Common myeloid progenitor, CD34-positive (primary cell): ENCODE data around the gene FAM43B.
"Not testable (repeated sequence)": the region's sequence is repeated elsewhere in the genome, so short reads cannot be mapped to it uniquely, and the experiment has no call there.

ENCODE experiments used
- CTCF ChIA-PET: fragments of 350-600 bp; sonication (Branson Sonifier 250); formaldehyde crosslinking; loops from one replicate; lab custom pipeline; 2021; ENCODE audit warnings: antibody characterized with exemption; lab: Charles Lee
- POLR2A ChIA-PET: fragments of 350-600 bp; sonication (Branson Sonifier 250); formaldehyde crosslinking; loops from one replicate; lab custom pipeline; 2021; ENCODE audit warnings: antibody characterized with exemption; lab: Charles Lee
- DNase-seq, 3 donors: peaks; one replicate each; pipeline versions ENCODE4 v3.0.0 to v3.0.0-alpha.2; 2013
- H3K27ac ChIP-seq, 2 experiments: 1 replicate in 1 of 2; 2 replicates in 1 of 2; pipeline ENCODE4 v1.7.0; 2013; ENCODE audit warnings: inconsistent platforms in 2 of 2, low read length in 2 of 2, mild to moderate bottlenecking in 2 of 2, low read depth in 1 of 2, moderate library complexity in 1 of 2; ENCODE audit not compliant: severe bottlenecking in 2 of 2, insufficient read depth in 1 of 2, poor library complexity in 1 of 2
- H3K27me3 ChIP-seq, 5 experiments: replicated peaks in 2 of 5; 1 replicate in 3 of 5; 2 replicates in 2 of 5; pipeline versions ENCODE4 v1.6.1 to v1.7.0; 2013; ENCODE audit warnings: low read length in 4 of 5, mild to moderate bottlenecking in 2 of 5, moderate library complexity in 2 of 5, inconsistent platforms in 1 of 5; ENCODE audit not compliant: insufficient read depth in 5 of 5, control insufficient read depth in 4 of 5
- H3K36me3 ChIP-seq, 4 experiments: 1 replicate in 2 of 4; 2 replicates in 2 of 4; pipeline versions ENCODE4 v1.6.1 to v1.7.0; 2013; ENCODE audit warnings: low read length in 3 of 4, control low read depth in 1 of 4, mild to moderate bottlenecking in 1 of 4; ENCODE audit not compliant: control insufficient read depth in 4 of 4, insufficient read depth in 4 of 4
- H3K4me1 ChIP-seq, 4 experiments: 1 replicate in 3 of 4; 2 replicates in 1 of 4; pipeline versions ENCODE4 v1.6.1 to v1.7.1; 2013; ENCODE audit warnings: low read length in 3 of 4, mild to moderate bottlenecking in 3 of 4, control low read depth in 1 of 4, inconsistent platforms in 1 of 4, moderate library complexity in 1 of 4; ENCODE audit not compliant: control insufficient read depth in 4 of 4, insufficient read depth in 4 of 4; ENCODE audit errors: control extremely low read depth in 1 of 4
- H3K4me3 ChIP-seq, 7 experiments: 1 replicate in 4 of 7; 2 replicates in 3 of 7; pipeline versions ENCODE4 v1.5.1 to v1.7.0; 2013; ENCODE audit warnings: mild to moderate bottlenecking in 7 of 7, low read length in 6 of 7, moderate library complexity in 6 of 7, inconsistent platforms in 2 of 7, low read depth in 2 of 7, control low read depth in 1 of 7; ENCODE audit not compliant: insufficient read depth in 4 of 7, control insufficient read depth in 1 of 7; ENCODE audit errors: extremely low read depth in 1 of 7
- H3K9me3 ChIP-seq, 5 experiments: 1 replicate in 4 of 5; 2 replicates in 1 of 5; pipeline versions ENCODE4 v1.6.1 to v1.7.1; 2013; ENCODE audit warnings: low read length in 4 of 5, mild to moderate bottlenecking in 2 of 5, inconsistent platforms in 1 of 5, low read depth in 1 of 5, moderate library complexity in 1 of 5; ENCODE audit not compliant: control insufficient read depth in 4 of 5, insufficient read depth in 2 of 5; ENCODE audit errors: control extremely low read depth in 1 of 5
- whole genome bisulfite sequencing: methylation state at CpG from one replicate; pipeline ENCODE4 v1.1.5; 2013; ENCODE audit not compliant: insufficient coverage; 5-methylcytosine and 5-hydroxymethylcytosine counted together

Gene FAM43B

DNA sequence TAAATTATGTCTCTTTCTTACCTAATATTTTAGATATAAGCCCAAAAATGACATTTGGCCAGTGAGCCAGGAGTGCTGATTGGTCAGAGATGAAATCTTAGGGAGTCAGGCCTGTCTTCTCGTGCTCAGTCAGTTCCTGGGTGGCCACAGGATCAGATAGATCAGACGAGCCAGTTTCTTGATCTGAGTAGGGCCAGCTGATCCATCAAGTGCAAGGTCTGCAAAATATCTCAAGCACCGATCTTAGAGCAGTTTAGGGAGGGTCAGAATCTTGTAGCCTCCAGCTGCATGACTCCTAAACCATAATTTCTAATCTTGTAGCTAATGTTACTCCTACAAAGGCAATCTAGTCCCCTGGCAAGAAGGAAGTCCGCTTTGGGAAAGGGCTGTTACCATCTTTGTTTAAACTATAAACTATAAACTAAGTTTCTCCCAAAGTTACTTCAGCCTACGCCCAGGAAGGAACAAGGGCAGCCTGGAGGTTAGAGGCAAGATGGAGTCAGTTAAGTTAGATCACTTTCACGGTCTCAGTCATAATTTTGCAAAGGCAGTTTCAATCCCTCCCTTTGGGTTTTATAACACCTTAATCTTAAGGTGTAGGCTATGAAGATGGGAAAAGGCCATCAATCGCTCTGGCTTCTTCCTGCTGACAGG, 32.6 kb upstream of the FAM43B start:
- H3K36me3 ChIP-seq, H3K4me3 ChIP-seq, H3K27me3 ChIP-seq, H3K4me1 ChIP-seq, H3K9me3 ChIP-seq, DNase-seq, H3K27ac ChIP-seq, POLR2A ChIA-PET: not testable (repeated sequence)
- 76% methylated on average over 7 of the region's 7 CpGs for WGBS
- CTCF ChIA-PET = interaction anchor here (0.8 to 1.2 kb wide), 2 partner anchors 113 to 119 kb away, joined by 3 read pairs; no protein-coding TSS in a partner anchor

- DNase-seq = peak; percentile 79 to 88 (median 84)
Observed at GRCh38 chr1:20521960-20522861, 30.2 kb upstream of the FAM43B start.

DNA sequence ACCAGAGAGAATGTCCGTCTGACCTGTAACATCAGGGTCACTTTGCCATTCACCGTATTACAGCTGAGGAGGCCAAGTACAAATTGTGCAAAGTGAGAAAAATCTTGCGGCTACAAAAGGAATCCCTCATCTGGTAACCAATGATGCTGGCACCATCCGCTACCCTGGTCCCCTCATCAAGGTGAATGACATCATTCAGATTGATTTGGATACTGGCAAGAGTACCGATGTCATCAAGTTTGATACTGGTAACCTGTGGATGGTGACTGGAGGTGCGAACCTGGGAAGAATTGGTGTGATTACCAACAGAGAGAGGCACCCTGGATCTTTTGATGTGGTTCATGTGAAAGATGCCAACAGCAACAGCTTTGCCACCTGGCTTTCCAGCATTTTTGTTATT, 26.1 kb upstream of the FAM43B start:
- peaks cover 0 to 18% (median 0%) of the 10 kb centered on the region in 5 experiments for H3K27me3 ChIP-seq

More at GRCh38 chr1:20521960-20522861, 30.2 kb upstream of the FAM43B start:
- CTCF ChIA-PET = interaction anchor here (0.8 to 3.2 kb wide), 10 partner anchors 8 to 123 kb away, joined by 3 to 33 read pairs (median 4); partner anchors contain the start of gene PINK1
- Histone ChIP-seq H3K27ac (no peak overlapping the region), H3K9me3 (no peaks in the 10 kb centered on the region), H3K4me3 (no peak overlapping the region), H3K4me1 (no peaks in the 10 kb centered on the region), H3K27me3 (peaks cover 0 to 9% (median 3%) of the 10 kb centered on the region in 5 experiments), H3K36me3 (no peaks in the 10 kb centered on the region)
- WGBS = 13% methylated on average over 10 of the region's 17 CpGs
- POLR2A ChIA-PET = no interaction called here

DNA sequence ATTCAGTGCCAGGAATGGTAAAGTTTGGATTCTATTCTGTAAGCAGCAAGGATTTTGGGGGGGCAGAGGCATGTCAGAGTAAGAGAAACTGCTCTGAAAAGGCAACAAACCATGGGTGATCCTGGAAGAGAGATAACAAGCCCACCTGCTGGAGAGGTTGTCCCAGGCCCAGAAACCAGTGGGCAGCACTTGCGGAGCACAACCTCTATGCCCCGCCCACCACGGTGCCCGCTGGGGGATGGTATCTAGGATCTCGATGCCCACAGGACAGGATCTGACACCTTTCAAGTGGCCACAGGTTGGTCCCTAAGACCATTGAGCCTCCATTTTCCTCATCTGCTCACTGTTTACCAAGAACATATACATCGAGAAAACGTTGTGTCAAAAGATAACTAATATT, 24.2 kb upstream of the FAM43B start:
- H3K27ac ChIP-seq = no peak overlapping the region
- H3K4me3 ChIP-seq = no peak overlapping the region
- 80% methylated on average over 7 of the region's 7 CpGs for WGBS
- H3K36me3 ChIP-seq = no peaks in the 10 kb centered on the region
- ChIA-PET POLR2A (no interaction called here), CTCF (no interaction called here)
- DNase-seq = no peak
- no peaks in the 10 kb centered on the region for H3K9me3 ChIP-seq
- H3K4me1 ChIP-seq = peaks cover 0 to 15% (median 4%) of the 10 kb centered on the region in 4 experiments
- H3K27me3 ChIP-seq = peaks cover 0 to 17% (median 0%) of the 10 kb centered on the region in 5 experiments

More for the DNA sequence above, 26.1 kb upstream of the FAM43B start:
- ChIA-PET POLR2A (no interaction called here), CTCF (interaction anchor here (1.4 to 2.3 kb wide), 4 partner anchors 9 to 115 kb away, joined by 3 to 10 read pairs (median 6); partner anchors contain the start of gene PINK1)
- no peaks in the 10 kb centered on the region for H3K9me3 ChIP-seq
- peaks cover 0 to 15% (median 4%) of the 10 kb centered on the region in 4 experiments for H3K4me1 ChIP-seq
- H3K4me3 ChIP-seq = no peak overlapping the region
- 100% methylated on average over 6 of the region's 6 CpGs for WGBS
- no peak overlapping the region for H3K27ac ChIP-seq
- no peak for DNase-seq
- H3K36me3 ChIP-seq = no peaks in the 10 kb centered on the region

DNA sequence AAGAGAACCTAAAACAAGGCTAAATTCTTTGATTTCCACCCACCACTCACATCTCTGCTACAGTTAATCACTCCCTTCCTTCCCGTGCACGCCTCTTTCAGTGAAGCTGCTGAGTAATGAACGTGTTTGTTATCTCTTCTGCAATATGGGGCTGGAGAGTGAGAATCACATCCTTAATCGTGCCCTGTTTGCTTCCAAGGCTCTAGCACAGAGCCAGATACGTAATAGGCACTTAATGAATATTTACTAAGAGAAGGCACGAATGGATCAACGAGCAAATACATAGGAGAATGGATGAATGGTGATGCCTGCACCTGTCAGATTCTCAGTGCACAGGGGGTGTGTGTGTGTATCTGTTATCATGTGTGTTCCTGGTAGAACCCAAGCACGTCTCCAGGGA, 22.1 kb upstream of the FAM43B start:
- Histone ChIP-seq H3K4me3 (no peak overlapping the region), H3K27me3 (peaks cover 0 to 25% (median 6%) of the 10 kb centered on the region in 5 experiments), H3K27ac (no peak overlapping the region), H3K36me3 (no peaks in the 10 kb centered on the region), H3K4me1 (peaks cover 0 to 15% (median 4%) of the 10 kb centered on the region in 4 experiments), H3K9me3 (no peaks in the 10 kb centered on the region)
- ChIA-PET POLR2A (no interaction called here), CTCF (no interaction called here)
- DNase-seq = peak; percentile 81 to 93 (median 90)
- 0% methylated on average over 3 of the region's 8 CpGs for WGBS

DNA sequence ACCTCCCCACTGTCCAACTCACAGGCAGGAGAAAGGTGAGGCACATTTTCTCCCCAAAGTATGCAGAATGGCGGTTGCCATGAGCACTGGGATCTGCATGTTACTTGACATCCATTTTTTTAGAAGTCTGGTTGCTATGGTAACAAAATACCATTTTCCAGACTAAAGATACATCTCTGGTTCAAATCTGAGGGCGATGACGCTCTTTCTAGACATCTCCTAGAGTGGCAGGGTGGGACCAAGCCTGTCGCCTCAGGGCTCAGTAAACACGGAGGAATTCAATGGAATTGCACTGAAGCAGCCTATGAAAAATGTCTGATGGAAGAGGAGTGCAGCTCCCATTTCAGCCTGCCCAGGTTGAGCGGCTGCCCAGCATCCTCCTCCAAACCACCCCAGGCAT, 21.5 kb upstream of the FAM43B start:
- peak in 2 of 3 donors; percentile 33 to 38 for DNase-seq
- Histone ChIP-seq H3K36me3 (no peaks in the 10 kb centered on the region), H3K9me3 (no peaks in the 10 kb centered on the region), H3K27me3 (peaks cover 0 to 27% (median 11%) of the 10 kb centered on the region in 5 experiments), H3K27ac (no peak overlapping the region), H3K4me3 (no peak overlapping the region), H3K4me1 (peaks cover 0 to 15% (median 4%) of the 10 kb centered on the region in 4 experiments)
- ChIA-PET CTCF (no interaction called here), POLR2A (no interaction called here)
- WGBS = 89% methylated on average over 4 of the region's 6 CpGs
